Measurements from ENCODE around the gene C11orf91.
"Not testable (repeated sequence)": the region's sequence is repeated elsewhere in the genome, so short reads cannot be mapped to it uniquely, and the experiment has no call there.

Gene C11orf91

GRCh38 chr11:33729072-33729664 is 28.5 kb upstream of the C11orf91 start:
- peaks cover 34 to 36% of the 10 kb centered on the region in 2 donors for H3K4me1 Mint-ChIP-seq

GRCh38 chr11:33727539-33727938 is 26.9 kb upstream of the C11orf91 start:
- peaks cover 40 to 46% of the 10 kb centered on the region in 2 donors for H3K4me1 Mint-ChIP-seq
- ATAC-seq (replicated peaks): not testable (repeated sequence)

More at GRCh38 chr11:33729072-33729664, 28.5 kb upstream of the C11orf91 start:
- H3K9me3 Mint-ChIP-seq; H3K4me3 Mint-ChIP-seq; H3K27ac Mint-ChIP-seq; H3K27me3 Mint-ChIP-seq; ATAC-seq (replicated peaks); DNase-seq: not testable (repeated sequence)
- peaks cover 23 to 37% of the 10 kb centered on the region in 2 donors for H3K36me3 Mint-ChIP-seq

GRCh38 chr11:33725496-33725895 is 24.9 kb upstream of the C11orf91 start:
- H3K27ac Mint-ChIP-seq: no peak overlapping the region
- peaks cover 38 to 46% of the 10 kb centered on the region in 2 donors for H3K4me1 Mint-ChIP-seq
- H3K27me3 Mint-ChIP-seq: peaks cover 0 to 6% of the 10 kb centered on the region in 2 donors
- no peak overlapping the region for H3K4me3 Mint-ChIP-seq
- no peak for ATAC-seq (replicated peaks)
- DNase-seq: no peak
- H3K36me3 Mint-ChIP-seq: peaks cover 25 to 40% of the 10 kb centered on the region in 2 donors
- H3K9me3 Mint-ChIP-seq: no peaks in the 10 kb centered on the region

More at GRCh38 chr11:33727539-33727938, 26.9 kb upstream of the C11orf91 start:
- H3K9me3 Mint-ChIP-seq, H3K27me3 Mint-ChIP-seq, DNase-seq, H3K27ac Mint-ChIP-seq, H3K4me3 Mint-ChIP-seq: not testable (repeated sequence)
- H3K36me3 Mint-ChIP-seq: peaks cover 17 to 31% of the 10 kb centered on the region in 2 donors

GRCh38 chr11:33724644-33725035 is 24.0 kb upstream of the C11orf91 start:
- H3K4me1 Mint-ChIP-seq: peaks cover 38 to 46% of the 10 kb centered on the region in 2 donors
- DNase-seq (no peak), ATAC-seq (replicated peaks) (no peak)
- no peak overlapping the region for H3K27ac Mint-ChIP-seq
- H3K9me3 Mint-ChIP-seq: no peaks in the 10 kb centered on the region
- peaks cover 31 to 48% of the 10 kb centered on the region in 2 donors for H3K36me3 Mint-ChIP-seq
- H3K4me3 Mint-ChIP-seq: no peak overlapping the region
- peaks cover 0 to 6% of the 10 kb centered on the region in 2 donors for H3K27me3 Mint-ChIP-seq

GRCh38 chr11:33723238-33723881 is 22.7 kb upstream of the C11orf91 start:
- ATAC-seq (replicated peaks) (peak; percentile 66 to 71), DNase-seq (no peak)
- H3K27ac Mint-ChIP-seq: peak overlapping the region; percentile 80
- no peaks in the 10 kb centered on the region for H3K9me3 Mint-ChIP-seq
- H3K4me1 Mint-ChIP-seq: peaks cover 38 to 44% of the 10 kb centered on the region in 2 donors
- H3K4me3 Mint-ChIP-seq: peak overlapping the region; percentile 10 to 17
- H3K36me3 Mint-ChIP-seq: peaks cover 32 to 49% of the 10 kb centered on the region in 2 donors
- peaks cover 0 to 6% of the 10 kb centered on the region in 2 donors for H3K27me3 Mint-ChIP-seq

- Mint-ChIP-seq H3K4me1 (peaks cover 38 to 44% of the 10 kb centered on the region in 2 donors), H3K4me3 (no peak overlapping the region), H3K36me3 (peaks cover 32 to 49% of the 10 kb centered on the region in 2 donors), H3K27me3 (peaks cover 0 to 6% of the 10 kb centered on the region in 2 donors), H3K27ac (no peak overlapping the region), H3K9me3 (no peaks in the 10 kb centered on the region)
- DNase-seq (no peak), ATAC-seq (replicated peaks) (peak; percentile 76 to 85)
Measured at GRCh38 chr11:33722590-33723234, 22.1 kb upstream of the C11orf91 start.

DNA sequence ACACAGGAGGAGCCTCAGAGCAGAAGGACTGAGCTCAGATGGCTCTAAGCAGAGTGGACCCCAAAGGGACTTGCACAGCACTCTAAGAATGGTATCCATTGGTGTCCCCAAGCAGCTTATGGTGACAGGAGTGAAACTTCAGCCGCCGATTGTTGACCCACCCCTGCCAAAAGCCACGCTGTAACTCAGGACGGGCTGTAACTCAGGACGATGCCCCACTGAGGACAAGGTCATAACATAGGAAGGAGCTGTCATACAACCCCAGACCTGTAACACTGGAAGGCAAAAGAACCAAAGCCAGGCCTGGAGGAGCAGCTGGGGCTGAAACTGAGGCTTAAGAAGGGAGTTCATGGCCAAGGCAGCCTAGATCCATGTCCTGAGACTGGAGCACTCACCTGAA is 21.4 kb upstream of the C11orf91 start:
- peaks cover 0 to 6% of the 10 kb centered on the region in 2 donors for H3K27me3 Mint-ChIP-seq
- H3K4me3 Mint-ChIP-seq: peak overlapping the region in 1 of 2 donors; percentile 12
- H3K27ac Mint-ChIP-seq: no peak overlapping the region
- DNase-seq (no peak), ATAC-seq (replicated peaks) (no peak)
- no peaks in the 10 kb centered on the region for H3K9me3 Mint-ChIP-seq
- H3K4me1 Mint-ChIP-seq: peaks cover 38 to 41% of the 10 kb centered on the region in 2 donors
- H3K36me3 Mint-ChIP-seq: peaks cover 32 to 46% of the 10 kb centered on the region in 2 donors

- H3K27ac Mint-ChIP-seq: no peak overlapping the region
- no peak for DNase-seq
Measured at GRCh38 chr11:33721426-33721825, 20.8 kb upstream of the C11orf91 start.

GRCh38 chr11:33719587-33719986 is 19.0 kb upstream of the C11orf91 start:
- H3K9me3 Mint-ChIP-seq: no peaks in the 10 kb centered on the region
- H3K4me1 Mint-ChIP-seq: peaks cover 29% of the 10 kb centered on the region in 2 donors
- DNase-seq: no peak
- no peak for ATAC-seq (replicated peaks)
- H3K4me3 Mint-ChIP-seq: no peak overlapping the region
- no peaks in the 10 kb centered on the region for H3K27me3 Mint-ChIP-seq
- H3K36me3 Mint-ChIP-seq: peaks cover 29 to 38% of the 10 kb centered on the region in 2 donors
- H3K27ac Mint-ChIP-seq: no peak overlapping the region

More at GRCh38 chr11:33721426-33721825, 20.8 kb upstream of the C11orf91 start:
- ATAC-seq (replicated peaks): no peak
- Mint-ChIP-seq H3K9me3 (no peaks in the 10 kb centered on the region), H3K4me3 (no peak overlapping the region), H3K36me3 (peaks cover 36 to 48% of the 10 kb centered on the region in 2 donors), H3K4me1 (peaks cover 38% of the 10 kb centered on the region in 2 donors), H3K27me3 (peaks cover 0 to 3% of the 10 kb centered on the region in 2 donors)

GRCh38 chr11:33718440-33718839 is 17.8 kb upstream of the C11orf91 start:
- no peak overlapping the region for H3K4me3 Mint-ChIP-seq
- ATAC-seq (replicated peaks) (no peak), DNase-seq (no peak)
- peaks cover 18 to 19% of the 10 kb centered on the region in 2 donors for H3K4me1 Mint-ChIP-seq
- H3K36me3 Mint-ChIP-seq: peaks cover 25 to 34% of the 10 kb centered on the region in 2 donors
- no peaks in the 10 kb centered on the region for H3K27me3 Mint-ChIP-seq
- H3K9me3 Mint-ChIP-seq: no peaks in the 10 kb centered on the region
- H3K27ac Mint-ChIP-seq: no peak overlapping the region

GRCh38 chr11:33716243-33716642 is 15.6 kb upstream of the C11orf91 start:
- Mint-ChIP-seq H3K27ac (no peak overlapping the region), H3K27me3 (no peaks in the 10 kb centered on the region), H3K4me3 (no peak overlapping the region), H3K36me3 (peaks cover 21 to 31% of the 10 kb centered on the region in 2 donors), H3K9me3 (no peaks in the 10 kb centered on the region), H3K4me1 (no peaks in the 10 kb centered on the region)
- no peak for DNase-seq
- ATAC-seq (replicated peaks): peak in 1 of 2 donors; percentile 41

DNA sequence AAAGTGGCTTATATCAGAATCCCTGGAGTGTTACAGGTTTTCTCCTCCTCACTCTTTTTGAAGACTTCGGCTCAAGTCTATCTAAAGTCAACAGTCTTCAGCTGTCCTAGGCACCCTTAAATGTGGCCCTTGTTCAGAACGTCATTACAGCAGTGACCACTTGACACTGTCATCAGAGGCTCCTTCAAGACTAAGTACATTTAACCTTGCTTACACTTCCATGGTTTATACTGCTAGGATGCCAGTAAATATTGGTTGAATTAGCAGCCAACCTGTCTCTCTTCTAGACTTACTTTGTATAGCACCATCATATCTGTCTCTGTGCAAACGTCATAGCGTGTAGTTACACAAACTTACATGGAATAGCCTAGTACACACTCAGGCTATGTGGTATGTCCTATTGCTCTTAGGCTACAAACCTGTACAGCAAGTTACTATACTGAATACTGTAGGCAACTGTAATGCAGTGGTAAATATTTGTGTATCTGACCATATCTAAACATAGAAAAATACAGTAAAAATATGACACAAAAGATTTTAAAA is 13.3 kb upstream of the C11orf91 start:
- DNase-seq (no peak), ATAC-seq (replicated peaks) (no peak)
- H3K4me3 Mint-ChIP-seq: no peak overlapping the region
- H3K4me1 Mint-ChIP-seq: no peaks in the 10 kb centered on the region
- H3K27me3 Mint-ChIP-seq: no peaks in the 10 kb centered on the region
- no peaks in the 10 kb centered on the region for H3K9me3 Mint-ChIP-seq
- H3K27ac Mint-ChIP-seq: no peak overlapping the region
- H3K36me3 Mint-ChIP-seq: peaks cover 20 to 31% of the 10 kb centered on the region in 2 donors

GRCh38 chr11:33713151-33713855 is 12.7 kb upstream of the C11orf91 start:
- no peak for ATAC-seq (replicated peaks)
- no peaks in the 10 kb centered on the region for H3K9me3 Mint-ChIP-seq
- peaks cover 21 to 32% of the 10 kb centered on the region in 2 donors for H3K36me3 Mint-ChIP-seq
- no peaks in the 10 kb centered on the region for H3K4me1 Mint-ChIP-seq
- no peaks in the 10 kb centered on the region for H3K27me3 Mint-ChIP-seq
- no peak overlapping the region for H3K4me3 Mint-ChIP-seq
- no peak for DNase-seq
- no peak overlapping the region for H3K27ac Mint-ChIP-seq

DNA sequence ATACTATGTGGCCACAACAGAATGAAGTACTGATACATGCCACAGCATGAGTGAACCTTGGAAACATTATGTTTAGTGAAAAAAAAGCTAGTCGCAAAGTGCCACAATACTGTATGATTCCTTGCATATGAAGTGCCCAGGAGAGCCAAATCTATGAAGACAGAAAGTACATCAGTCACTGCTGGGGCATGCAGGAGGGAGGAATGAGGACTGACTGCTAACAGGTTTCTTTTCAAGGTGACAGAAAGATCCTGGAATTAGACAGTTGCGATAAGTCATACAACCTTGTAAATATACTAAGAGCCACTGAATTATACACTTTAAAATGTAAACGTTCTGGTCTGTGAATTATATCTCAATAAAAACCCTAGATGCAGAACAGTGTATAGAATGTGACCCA is 11.8 kb upstream of the C11orf91 start:
- H3K4me3 Mint-ChIP-seq: no peak overlapping the region
- H3K9me3 Mint-ChIP-seq: no peaks in the 10 kb centered on the region
- no peaks in the 10 kb centered on the region for H3K27me3 Mint-ChIP-seq
- no peaks in the 10 kb centered on the region for H3K4me1 Mint-ChIP-seq
- no peak for DNase-seq
- H3K27ac Mint-ChIP-seq: no peak overlapping the region
- ATAC-seq (replicated peaks): no peak
- peaks cover 21 to 38% of the 10 kb centered on the region in 2 donors for H3K36me3 Mint-ChIP-seq
